H1 (cell line): ENCODE data around the gene TBCE. TPM values are rescaled to one million over a fixed set of nuclear protein-coding genes. Genes with fewer than 3 reads are reported as not detected.
"Not testable (repeated sequence)": the region's sequence is repeated elsewhere in the genome, so short reads cannot be mapped to it uniquely, and the experiment has no call there.

ENCODE experiments used
- CTCF ChIA-PET: fragments of 300-600 bp; sonication (Branson Sonifier 250); formaldehyde crosslinking; loops from one replicate; lab custom pipeline; 2021; ENCODE audit not compliant: partially characterized antibody; lab: Charles Lee
- POLR2A ChIA-PET: fragments of 300-600 bp; sonication (Branson Sonifier 250); formaldehyde crosslinking; loops from one replicate; lab custom pipeline; 2021; ENCODE audit warnings: inconsistent platforms; ENCODE audit not compliant: partially characterized antibody; lab: Charles Lee
- DNase-seq, 2 experiments: peaks; one replicate each; pipeline versions ENCODE4 v3.0.0 to v3.0.0-alpha.2; 2010 to 2022; ENCODE audit warnings: low spot score in 2 of 2, low read depth in 1 of 2, mixed read lengths in 1 of 2
- FAIRE-seq: peaks from 2 replicates; lab custom pipeline; 2011; peaks lifted over from hg19 to GRCh38; lab: Jason Lieb, UNC
- H2AFZ ChIP-seq: 2 replicates; pipeline ENCODE4 v1.8.1; 2012; ENCODE audit warnings: low read length, inconsistent platforms
- H2AK5ac ChIP-seq: 2 replicates; pipeline ENCODE4 v1.6.1; 2013; ENCODE audit warnings: low read depth, low read length
- H2BK120ac ChIP-seq: replicated peaks from 2 replicates; pipeline ENCODE3; 2013; ENCODE audit warnings: low read depth, low read length, inconsistent platforms
- H2BK12ac ChIP-seq: 2 replicates; pipeline ENCODE4 v1.6.1; 2013; ENCODE audit warnings: low read depth, low read length
- H2BK15ac ChIP-seq: 2 replicates; pipeline ENCODE4 v1.6.1; 2013; ENCODE audit warnings: low read length
- H2BK20ac ChIP-seq: 2 replicates; pipeline ENCODE4 v1.6.1; 2013; ENCODE audit warnings: low read length
- H2BK5ac ChIP-seq: 2 replicates; pipeline ENCODE4 v1.6.1; 2013; ENCODE audit warnings: low read depth, low read length
- H3K14ac ChIP-seq: 2 replicates; pipeline ENCODE4 v1.6.1; 2013; ENCODE audit warnings: inconsistent platforms; ENCODE audit not compliant: insufficient read length
- H3K18ac ChIP-seq: 2 replicates; pipeline ENCODE4 v1.6.1; 2013; ENCODE audit warnings: low read length; ENCODE audit errors: extremely low read depth
- H3K23ac ChIP-seq: 2 replicates; pipeline ENCODE4 v1.6.1; 2013; ENCODE audit warnings: inconsistent platforms; ENCODE audit not compliant: insufficient read length
- H3K23me2 ChIP-seq: 2 replicates; pipeline ENCODE4 v1.6.1; 2013; ENCODE audit warnings: low read depth, low read length
- H3K27ac ChIP-seq: 2 replicates; pipeline ENCODE4 v1.6.1; 2011; ENCODE audit warnings: low read depth, low read length, inconsistent platforms
- H3K27me3 ChIP-seq, 4 experiments: replicated peaks in 1 of 4; 1 replicate in 1 of 4; 2 replicates in 3 of 4; pipeline versions ENCODE4 v1.6.1 to v1.8.1; 2011 to 2013; ENCODE audit warnings: low read length in 3 of 4, mild to moderate bottlenecking in 3 of 4, inconsistent platforms in 2 of 4, mixed read lengths in 2 of 4, moderate library complexity in 1 of 4; ENCODE audit not compliant: control insufficient read depth in 3 of 4, insufficient read depth in 3 of 4; ENCODE audit errors: extremely low read depth in 1 of 4
- H3K36me3 ChIP-seq, 4 experiments: 2 replicates each; pipeline versions ENCODE4 v1.6.1 to v1.8.1; 2011 to 2013; ENCODE audit warnings: mild to moderate bottlenecking in 4 of 4, low read length in 3 of 4, moderate library complexity in 2 of 4, control low read depth in 1 of 4, inconsistent platforms in 1 of 4; ENCODE audit not compliant: insufficient read depth in 4 of 4, control insufficient read depth in 2 of 4
- H3K4ac ChIP-seq: replicated peaks from 2 replicates; pipeline ENCODE3; 2013; ENCODE audit warnings: low read length, low read depth, mixed read lengths, inconsistent platforms; ENCODE audit not compliant: insufficient read length
- H3K4me1 ChIP-seq, 4 experiments: replicated peaks in 1 of 4; 1 replicate in 1 of 4; 2 replicates in 3 of 4; pipeline versions ENCODE4 v1.6.1 to v1.8.1; 2011 to 2013; ENCODE audit warnings: low read length in 3 of 4, inconsistent platforms in 2 of 4, mixed read lengths in 1 of 4; ENCODE audit not compliant: insufficient read depth in 4 of 4, control insufficient read depth in 3 of 4
- H3K4me2 ChIP-seq, 2 experiments: 2 replicates each; pipeline versions ENCODE4 v1.6.1 to v1.8.1; 2011 to 2013; ENCODE audit warnings: low read depth in 2 of 2, low read length in 2 of 2, control low read depth in 1 of 2, inconsistent platforms in 1 of 2, mild to moderate bottlenecking in 1 of 2; ENCODE audit not compliant: insufficient read depth in 1 of 2
- H3K4me3 ChIP-seq, 4 experiments: fragments of 200-600, 300-600 bp in 1 of 4; sonication (generic), shearing (Covaris generic), sonication (Bioruptor Twin) in 1 of 4; 2 replicates each; pipeline versions ENCODE4 v1.5.1 to v1.8.1; 2011 to 2016; ENCODE audit warnings: low read length in 4 of 4, low read depth in 3 of 4, control low read depth in 2 of 4, inconsistent platforms in 2 of 4, mild to moderate bottlenecking in 2 of 4, mixed read lengths in 1 of 4, moderate library complexity in 1 of 4; ENCODE audit not compliant: insufficient read depth in 2 of 4; ENCODE audit errors: extremely low read depth in 1 of 4
- H3K56ac ChIP-seq: replicated peaks from 2 replicates; pipeline ENCODE3; 2013; ENCODE audit warnings: low read depth, mild to moderate bottlenecking, mixed read lengths, low read length, inconsistent platforms; ENCODE audit not compliant: insufficient read length
- H3K79me1 ChIP-seq: 2 replicates; pipeline ENCODE4 v1.6.1; 2013; ENCODE audit warnings: low read depth, low read length, control low read depth
- H3K79me2 ChIP-seq, 2 experiments: 2 replicates each; pipeline versions ENCODE4 v1.6.1 to v1.8.1; 2012 to 2013; ENCODE audit warnings: low read length in 2 of 2, mild to moderate bottlenecking in 2 of 2, inconsistent platforms in 1 of 2; ENCODE audit not compliant: insufficient read depth in 2 of 2, control insufficient read depth in 1 of 2
- H3K9ac ChIP-seq, 4 experiments: replicated peaks in 1 of 4; 1 replicate in 1 of 4; 2 replicates in 3 of 4; pipeline versions ENCODE4 v1.6.1 to v1.8.1; 2011 to 2013; ENCODE audit warnings: low read depth in 3 of 4, low read length in 3 of 4, control low read depth in 2 of 4, mild to moderate bottlenecking in 2 of 4, moderate library complexity in 2 of 4, inconsistent platforms in 1 of 4; ENCODE audit errors: extremely low read depth in 1 of 4
- H3K9me3 ChIP-seq, 2 experiments: 2 replicates each; pipeline versions ENCODE4 v1.6.1 to v1.8.1; 2012 to 2013; ENCODE audit warnings: mild to moderate bottlenecking in 2 of 2, moderate library complexity in 2 of 2, control low read depth in 1 of 2, inconsistent platforms in 1 of 2, low read depth in 1 of 2, low read length in 1 of 2, mixed read lengths in 1 of 2; ENCODE audit not compliant: insufficient read depth in 2 of 2
- H4K20me1 ChIP-seq, 2 experiments: replicated peaks in 1 of 2; 2 replicates each; pipeline versions ENCODE3 to v1.8.1; 2011 to 2013; ENCODE audit warnings: inconsistent platforms in 2 of 2, low read length in 2 of 2, mild to moderate bottlenecking in 1 of 2; ENCODE audit not compliant: insufficient read depth in 2 of 2, control insufficient read depth in 1 of 2
- H4K5ac ChIP-seq: 2 replicates; pipeline ENCODE4 v1.6.1; 2013; ENCODE audit warnings: low read length, low read depth, mixed read lengths, inconsistent platforms; ENCODE audit not compliant: insufficient read length
- H4K8ac ChIP-seq: 2 replicates; pipeline ENCODE4 v1.8.0; 2013; ENCODE audit warnings: mild to moderate bottlenecking, moderate library complexity, low read length, inconsistent platforms; ENCODE audit not compliant: insufficient read depth; ENCODE audit errors: extremely low read depth
- H4K91ac ChIP-seq: replicated peaks from 2 replicates; pipeline ENCODE3; 2013; ENCODE audit warnings: low read length, mixed read lengths, inconsistent platforms; ENCODE audit not compliant: insufficient read length
- WGBS, 2 experiments: shearing (Covaris generic) in 1 of 2; methylation state at CpG; one replicate each; pipeline versions ENCODE4 v1.1.6 to v1.1.7; 2013 to 2015; ENCODE audit warnings: low lambda C conversion rate in 2 of 2, mixed read lengths in 2 of 2, inconsistent platforms in 1 of 2, low coverage in 1 of 2, missing lambda C conversion rate in 1 of 2; ENCODE audit not compliant: insufficient replicate concordance in 2 of 2, insufficient coverage in 1 of 2, insufficient read length in 1 of 2; ENCODE audit errors: extremely low coverage in 1 of 2, missing lambda C conversion rate in 1 of 2; 5-methylcytosine and 5-hydroxymethylcytosine counted together
- polyA plus RNA-seq, 7 experiments: library from polyadenylated mRNA; depleted of rRNA in 3 of 7; stranded (reverse) in 5 of 7; unstranded in 2 of 7; fragments of >200 nt in 5 of 7; fragments of 200-250 nt in 2 of 7; gene quantifications; 1 replicate in 5 of 7; 2 replicates in 1 of 7; 4 replicates in 1 of 7; pipeline versions ENCODE4 v1.2.1 to v1.2.3, GENCODE V29; 2011 to 2013; ENCODE audit warnings: missing spikeins in 2 of 7, mixed read lengths in 2 of 7
- total RNA-seq: library from RNA; stranded (reverse); fragmentation: NEBNext Ultra II Directional; extraction: Animal tissue kit (Norgen Biotek cat#: 25700); gene quantifications from 2 replicates; pipeline ENCODE4 v1.2.1, GENCODE V29; 2021

TBCE gene
- total and polyA plus RNA-seq, 2 of the 8 experiments (the other 6 are each of a cell fraction or from before 2014, with no cell fraction given) = 22.7 to 42.9 TPM

DNA sequence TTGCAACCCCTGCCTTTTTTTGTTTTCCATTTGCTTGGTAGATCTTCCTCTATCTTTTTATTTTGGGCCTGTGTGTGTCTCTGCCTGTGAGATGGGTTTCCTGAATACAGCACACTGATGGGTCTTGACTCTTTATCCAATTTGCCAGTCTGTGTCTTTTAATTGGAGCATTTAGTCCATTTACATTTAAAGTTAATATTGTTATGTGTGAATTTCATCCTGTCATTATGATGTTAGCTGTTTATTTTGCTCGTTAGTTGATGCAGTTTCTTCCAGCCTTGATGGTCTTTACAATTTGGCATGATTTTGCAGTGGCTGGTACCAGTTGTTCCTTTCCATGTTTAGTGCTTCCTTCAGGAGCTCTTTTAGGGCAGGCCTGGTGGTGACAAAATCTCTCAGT is 18.4 kb downstream of the TBCE start:
- H4K8ac ChIP-seq, H3K4me2 ChIP-seq, H4K91ac ChIP-seq, H2BK15ac ChIP-seq, H3K4me3 ChIP-seq, H4K5ac ChIP-seq, H2BK20ac ChIP-seq, POLR2A ChIA-PET, H2AK5ac ChIP-seq, H3K79me1 ChIP-seq, DNase-seq, H2AFZ ChIP-seq, H3K4ac ChIP-seq, H3K23me2 ChIP-seq, CTCF ChIA-PET, H3K27me3 ChIP-seq, H2BK12ac ChIP-seq, H3K18ac ChIP-seq, H3K4me1 ChIP-seq, H2BK120ac ChIP-seq, H3K23ac ChIP-seq, H4K20me1 ChIP-seq, H2BK5ac ChIP-seq, H3K56ac ChIP-seq, FAIRE-seq, H3K14ac ChIP-seq, H3K27ac ChIP-seq, H3K9ac ChIP-seq: not testable (repeated sequence)
- peaks cover 12 to 17% of the 10 kb centered on the region in 2 experiments for H3K9me3 ChIP-seq
- H3K36me3 ChIP-seq = peaks cover 0 to 14% (median 8%) of the 10 kb centered on the region in 4 experiments; a peak in 3 of 8 replicates
- peaks cover 0 to 17% of the 10 kb centered on the region in 2 experiments; a peak in 2 of 4 replicates for H3K79me2 ChIP-seq
- 96% methylated on average over 1 of the region's 1 CpG; no CpG with 5 or more reads in 1 of the 2 experiments for WGBS, 2 experiments
